Tibial nerve (tissue), 4 donors: ENCODE data around the gene DDIT4.

ENCODE experiments used
- CTCF ChIP-seq, 5 experiments: fragments of 200-600 bp in 3 of 5; fragments of 450-650 bp in 2 of 5; sonication (generic) in 3 of 5; IDR thresholded peaks; one replicate each; pipeline ENCODE4 v1.5.1; 2016 to 2019; ENCODE audit warnings: antibody characterized with exemption in 5 of 5, mild to moderate bottlenecking in 3 of 5, moderate library complexity in 2 of 5
- EP300 ChIP-seq, 2 donors: sonication (generic); formaldehyde crosslinking; IDR thresholded peaks; one replicate each; pipeline ENCODE4 v1.6.1; 2017; ENCODE audit warnings: antibody characterized with exemption in 2 of 2, mild to moderate bottlenecking in 1 of 2
- POLR2A ChIP-seq, 2 donors: fragments of 450-650 bp; IDR thresholded peaks; one replicate each; pipeline ENCODE4 v1.6.1; 2017; ENCODE audit warnings: antibody characterized with exemption in 2 of 2, mild to moderate bottlenecking in 2 of 2, moderate library complexity in 2 of 2

GRCh38 chr10:72242675-72243074, 31.0 kb upstream of the DDIT4 start:
- TF ChIP-seq CTCF (IDR thresholded peaks at IDR 0.05), result no peak
- TF ChIP-seq EP300 (IDR thresholded peaks at IDR 0.05), result peak; percentile 61 to 97
- peak in 1 of 2 donors; percentile 32 for TF ChIP-seq POLR2A (IDR thresholded peaks at IDR 0.05)
